CD4-positive, alpha-beta memory T cell (primary cell): ENCODE measurements around the gene ARMC9. TPM values are rescaled to one million over a fixed set of nuclear protein-coding genes. Genes with fewer than 3 reads are reported as not detected.

Experiments
- CTCF ChIA-PET: fragments of 350-600 bp; sonication (Branson Sonifier 250); formaldehyde crosslinking; loops from one replicate; lab custom pipeline; 2021; ENCODE audit warnings: inconsistent platforms; ENCODE audit not compliant: partially characterized antibody; lab: Charles Lee
- POLR2A ChIA-PET: fragments of 350-600 bp; sonication (Branson Sonifier 250); formaldehyde crosslinking; loops from one replicate; lab custom pipeline; 2021; ENCODE audit not compliant: partially characterized antibody; lab: Charles Lee
- DNase-seq, 5 donors: peaks; one replicate each; pipeline versions ENCODE4 v3.0.0 to v3.0.0-alpha.2; 2020 to 2022; ENCODE audit warnings: mixed read lengths in 1 of 5
- H3K27ac ChIP-seq: one replicate; pipeline ENCODE4 v1.7.0; 2013; ENCODE audit warnings: low read depth, low read length
- H3K27me3 ChIP-seq: 2 replicates; pipeline ENCODE4 v1.7.0; 2013; ENCODE audit warnings: mild to moderate bottlenecking, low read length, moderate library complexity; ENCODE audit not compliant: insufficient read depth
- H3K36me3 ChIP-seq: 2 replicates; pipeline ENCODE4 v1.7.0; 2013; ENCODE audit warnings: mild to moderate bottlenecking, low read length, moderate library complexity; ENCODE audit not compliant: insufficient read depth
- H3K4me1 ChIP-seq: 2 replicates; pipeline ENCODE4 v1.7.0; 2013; ENCODE audit warnings: mild to moderate bottlenecking, low read length, moderate library complexity; ENCODE audit not compliant: insufficient read depth
- H3K4me3 ChIP-seq, 2 donors: one replicate each; pipeline ENCODE4 v1.7.0; 2013; ENCODE audit warnings: low read length in 2 of 2, mild to moderate bottlenecking in 1 of 2
- H3K9me3 ChIP-seq, 2 donors: one replicate each; pipeline ENCODE4 v1.7.0; 2013; ENCODE audit warnings: low read length in 2 of 2, control low read depth in 1 of 2; ENCODE audit not compliant: control insufficient read depth in 1 of 2
- H3K27ac Mint-ChIP-seq, 7 donors: one replicate each; pipeline ENCODE4 v1.8.0; 2020 to 2021; ENCODE audit warnings: mixed read lengths in 7 of 7, mild to moderate bottlenecking in 6 of 7, inconsistent platforms in 3 of 7, moderate library complexity in 3 of 7
- H3K27me3 Mint-ChIP-seq, 2 donors: one replicate each; pipeline ENCODE4 v1.8.0; 2020 to 2021; ENCODE audit warnings: mixed read lengths in 2 of 2
- H3K36me3 Mint-ChIP-seq, 2 donors: one replicate each; pipeline ENCODE4 v1.8.0; 2020 to 2021; ENCODE audit warnings: mixed read lengths in 2 of 2, inconsistent platforms in 1 of 2, mild to moderate bottlenecking in 1 of 2
- H3K4me1 Mint-ChIP-seq, 4 donors: one replicate each; pipeline ENCODE4 v1.8.0; 2020 to 2021; ENCODE audit warnings: mixed read lengths in 4 of 4, mild to moderate bottlenecking in 1 of 4
- H3K4me3 Mint-ChIP-seq, 8 donors: one replicate each; pipeline ENCODE4 v1.8.0; 2020 to 2021; ENCODE audit warnings: mixed read lengths in 8 of 8, mild to moderate bottlenecking in 7 of 8, moderate library complexity in 6 of 8, inconsistent platforms in 3 of 8
- H3K9me3 Mint-ChIP-seq, 8 donors: one replicate each; pipeline ENCODE4 v1.8.0; 2020 to 2021; ENCODE audit warnings: mixed read lengths in 8 of 8, mild to moderate bottlenecking in 5 of 8, inconsistent platforms in 3 of 8, moderate library complexity in 1 of 8
- intact Hi-C: fragments of 100-400 bp; cut with micrococcal nuclease; formaldehyde crosslinking; loops from one replicate; pipeline ENCODE4 v1.15.1; 2023
- polyA plus RNA-seq, 2 donors: library from polyadenylated mRNA; unstranded; fragments of 300-500 nt; fragmentation: Illumina TruSeq; gene quantifications; one replicate each; pipeline ENCODE4 v1.2.3, GENCODE V29; 2021
- total RNA-seq, 2 experiments: library from RNA; stranded (reverse); gene quantifications; one replicate each; pipeline ENCODE4 v1.2.3, GENCODE V29; 2021

ARMC9 gene
- total and polyA plus RNA-seq, 4 experiments from 2014 or later: 0.50 to 1.4 (median 1.1) TPM; not detected in 1

DNA sequence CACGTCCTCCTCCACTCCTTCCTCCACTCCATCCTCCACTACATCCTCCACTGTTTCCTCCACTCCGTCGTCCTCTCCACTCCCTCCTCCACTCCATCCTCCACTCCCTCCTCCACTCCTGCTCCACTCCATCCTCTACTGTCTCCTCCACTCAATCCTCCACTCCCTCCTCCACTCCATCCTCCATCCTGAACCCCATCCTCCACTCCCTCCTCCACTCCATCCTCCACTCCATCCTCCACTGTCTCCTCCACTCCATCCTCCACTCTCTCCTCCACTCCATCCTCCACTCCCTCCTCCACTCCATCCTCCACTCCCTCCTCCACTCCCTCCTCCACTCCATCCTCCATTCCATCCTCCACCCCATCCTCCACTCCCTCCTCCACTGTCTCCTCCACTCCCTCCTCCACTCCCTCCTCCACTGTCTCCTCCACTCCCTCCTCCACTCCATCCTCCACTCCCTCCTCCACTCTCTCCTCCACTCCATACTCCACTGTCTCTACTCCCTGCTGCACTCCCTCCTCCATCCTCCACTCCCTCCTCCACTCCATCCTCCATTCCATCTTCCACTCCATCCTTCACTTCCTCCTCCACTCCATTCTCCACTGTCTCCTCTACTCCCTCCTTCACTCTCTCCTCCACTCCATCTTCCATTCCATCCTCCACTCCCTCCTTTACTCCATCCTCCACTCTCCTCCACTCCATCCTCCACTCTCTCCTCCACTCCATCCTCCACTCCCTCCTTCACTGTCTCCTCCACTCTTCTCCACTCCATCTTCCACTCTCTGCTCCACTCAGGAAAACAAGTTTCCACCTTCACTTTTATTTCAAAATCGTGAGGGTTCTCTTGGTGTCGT is 182.8 kb downstream of the ARMC9 start:
- Mint-ChIP-seq H3K27ac (peak overlapping the region in 1 of 7 donors; percentile 75), H3K4me1 (no peaks in the 10 kb centered on the region), H3K36me3 (no peaks in the 10 kb centered on the region), H3K27me3 (peaks cover 3 to 6% of the 10 kb centered on the region in 2 donors), H3K4me3 (peak overlapping the region in 1 of 8 donors; percentile 36), H3K9me3 (peaks cover 0 to 14% (median 10%) of the 10 kb centered on the region in 8 donors)
- Histone ChIP-seq H3K4me1 (no peaks in the 10 kb centered on the region), H3K27me3 (no peaks in the 10 kb centered on the region), H3K4me3 (no peak overlapping the region), H3K9me3 (no peaks in the 10 kb centered on the region), H3K27ac (no peak overlapping the region), H3K36me3 (no peaks in the 10 kb centered on the region)
- intact Hi-C loops: no loop called here
- DNase-seq: no peak
- CTCF ChIA-PET: no interaction called here
- POLR2A ChIA-PET: no interaction called here

DNA sequence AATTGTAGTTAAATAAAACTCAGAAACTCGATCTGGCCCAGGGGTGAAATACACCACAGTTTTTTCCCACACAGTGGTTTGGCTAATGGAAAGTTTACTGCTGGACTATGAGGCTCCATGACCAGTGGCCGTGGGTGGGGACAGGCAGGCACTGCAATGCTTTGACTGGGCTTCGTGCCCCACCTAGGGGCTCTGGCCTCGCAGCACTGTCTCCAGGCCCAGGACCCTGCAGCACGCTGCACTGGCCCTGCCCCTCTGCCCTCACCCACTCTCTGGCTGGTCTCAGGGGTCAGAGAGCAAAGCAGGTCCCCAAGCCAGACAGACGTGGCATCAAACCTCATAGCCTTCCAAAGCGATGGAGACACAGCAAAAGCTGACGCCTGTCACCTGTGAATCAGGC is 183.7 kb downstream of the ARMC9 start:
- no peaks in the 10 kb centered on the region for H3K4me1 Mint-ChIP-seq
- no peak for DNase-seq
- Histone ChIP-seq H3K4me3 (no peak overlapping the region), H3K27ac (no peak overlapping the region), H3K4me1 (no peaks in the 10 kb centered on the region), H3K9me3 (no peaks in the 10 kb centered on the region), H3K36me3 (no peaks in the 10 kb centered on the region), H3K27me3 (no peaks in the 10 kb centered on the region)
- intact Hi-C loops: no loop called here
- H3K27ac Mint-ChIP-seq: no peak overlapping the region
- H3K36me3 Mint-ChIP-seq: no peaks in the 10 kb centered on the region
- peaks cover 0 to 14% (median 10%) of the 10 kb centered on the region in 8 donors for H3K9me3 Mint-ChIP-seq
- H3K4me3 Mint-ChIP-seq: no peak overlapping the region
- H3K27me3 Mint-ChIP-seq: peaks cover 1 to 3% of the 10 kb centered on the region in 2 donors
- ChIA-PET POLR2A (no interaction called here), CTCF (no interaction called here)

DNA sequence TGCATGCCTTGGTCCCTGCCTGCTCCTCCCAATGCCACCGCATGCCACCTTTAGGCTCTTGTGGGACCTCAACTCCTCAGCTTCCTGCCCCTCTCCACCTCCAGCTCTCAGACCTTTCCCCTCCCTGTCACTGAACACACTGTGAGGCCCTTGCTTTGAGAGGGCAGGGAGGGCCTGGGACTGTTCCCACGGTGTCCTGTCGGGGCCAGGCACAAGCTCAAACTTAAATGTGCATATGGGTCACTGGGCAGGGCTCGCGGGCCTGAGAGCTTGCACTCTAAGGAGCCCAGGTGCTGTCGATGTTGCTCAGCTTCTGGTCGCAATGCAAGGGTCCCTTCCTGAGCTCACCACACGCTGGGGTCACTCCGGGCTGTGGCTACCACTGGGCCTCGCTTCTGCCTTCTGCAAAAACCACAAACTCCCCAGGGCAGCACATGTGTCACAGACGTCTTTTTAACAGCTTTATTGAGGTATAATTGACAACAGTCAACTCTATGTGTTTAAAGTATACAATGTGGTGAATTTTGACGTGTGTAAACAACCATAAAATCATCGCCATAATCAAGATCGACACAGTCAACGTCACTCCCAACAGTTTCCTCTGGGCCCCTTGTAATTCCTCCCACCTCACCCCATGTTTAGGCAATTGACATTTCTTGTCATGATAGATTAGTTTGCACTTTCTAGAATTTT is 185.1 kb downstream of the ARMC9 start:
- Mint-ChIP-seq H3K4me1 (no peaks in the 10 kb centered on the region), H3K27ac (peak overlapping the region in 1 of 7 donors; percentile 53), H3K4me3 (no peak overlapping the region), H3K9me3 (peaks cover 0 to 14% (median 10%) of the 10 kb centered on the region in 8 donors), H3K36me3 (no peaks in the 10 kb centered on the region), H3K27me3 (peaks cover 2 to 3% of the 10 kb centered on the region in 2 donors)
- no peak for DNase-seq
- CTCF ChIA-PET: no interaction called here
- no peaks in the 10 kb centered on the region for H3K4me1 ChIP-seq
- POLR2A ChIA-PET: no interaction called here
- no peak overlapping the region for H3K27ac ChIP-seq
- no peak overlapping the region for H3K4me3 ChIP-seq
- H3K9me3 ChIP-seq: no peaks in the 10 kb centered on the region
- intact Hi-C loops: no loop called here
- no peaks in the 10 kb centered on the region for H3K27me3 ChIP-seq
- H3K36me3 ChIP-seq: no peaks in the 10 kb centered on the region

DNA sequence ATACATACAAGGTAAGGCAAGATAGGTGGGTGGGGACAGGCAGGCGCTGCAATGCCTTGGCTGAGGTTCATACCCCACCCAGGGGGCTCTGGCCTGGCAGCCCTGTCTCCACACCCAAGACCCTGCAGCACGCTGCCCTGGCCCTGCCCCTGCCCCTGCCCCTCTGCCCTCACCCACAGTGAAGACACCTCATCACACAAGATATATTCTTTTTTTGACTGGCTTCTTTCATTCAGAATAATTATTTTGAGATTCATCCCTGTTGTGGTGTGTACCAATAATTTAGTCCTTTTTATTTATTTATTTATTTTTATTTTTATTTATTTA is 185.6 kb downstream of the ARMC9 start:
- no peaks in the 10 kb centered on the region for H3K9me3 ChIP-seq
- no peaks in the 10 kb centered on the region for H3K4me1 ChIP-seq
- Mint-ChIP-seq H3K4me3 (no peak overlapping the region), H3K27me3 (peaks cover 2 to 3% of the 10 kb centered on the region in 2 donors), H3K27ac (peak overlapping the region in 1 of 7 donors; percentile 53), H3K36me3 (no peaks in the 10 kb centered on the region), H3K9me3 (peaks cover 0 to 14% (median 10%) of the 10 kb centered on the region in 8 donors), H3K4me1 (no peaks in the 10 kb centered on the region)
- H3K27ac ChIP-seq: no peak overlapping the region
- no peak overlapping the region for H3K4me3 ChIP-seq
- H3K27me3 ChIP-seq: no peaks in the 10 kb centered on the region
- CTCF ChIA-PET: no interaction called here
- POLR2A ChIA-PET: no interaction called here
- intact Hi-C loops: no loop called here
- no peaks in the 10 kb centered on the region for H3K36me3 ChIP-seq
- DNase-seq: no peak

DNA sequence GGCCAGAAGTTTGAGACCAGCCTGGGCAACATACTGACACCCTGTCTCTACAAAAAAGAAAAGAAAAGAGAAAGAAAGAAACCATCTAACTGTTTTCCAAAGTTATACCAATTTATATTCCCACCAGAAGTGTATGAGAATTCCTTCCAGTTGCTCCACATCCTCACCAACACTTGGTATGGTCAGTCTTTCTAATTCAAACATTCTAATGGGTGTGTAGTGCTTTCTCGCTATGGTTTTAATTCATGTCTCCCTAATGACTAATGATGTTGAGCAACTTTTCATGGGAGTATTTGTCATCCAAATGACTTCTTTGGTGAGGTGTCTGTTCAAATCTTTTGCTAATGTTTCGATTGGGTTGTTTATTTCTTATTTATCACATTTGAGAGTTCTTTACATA is 186.5 kb downstream of the ARMC9 start:
- peaks cover 2 to 3% of the 10 kb centered on the region in 2 donors for H3K27me3 Mint-ChIP-seq
- no peak overlapping the region for H3K27ac Mint-ChIP-seq
- H3K36me3 ChIP-seq: no peaks in the 10 kb centered on the region
- no peaks in the 10 kb centered on the region for H3K9me3 ChIP-seq
- no peak for DNase-seq
- H3K27me3 ChIP-seq: no peaks in the 10 kb centered on the region
- H3K9me3 Mint-ChIP-seq: peaks cover 0 to 14% (median 10%) of the 10 kb centered on the region in 8 donors
- H3K36me3 Mint-ChIP-seq: no peaks in the 10 kb centered on the region
- H3K4me3 ChIP-seq: no peak overlapping the region
- no peaks in the 10 kb centered on the region for H3K4me1 ChIP-seq
- ChIA-PET POLR2A (no interaction called here), CTCF (no interaction called here)
- H3K4me1 Mint-ChIP-seq: no peaks in the 10 kb centered on the region
- no peak overlapping the region for H3K27ac ChIP-seq
- intact Hi-C loops: no loop called here
- no peak overlapping the region for H3K4me3 Mint-ChIP-seq

DNA sequence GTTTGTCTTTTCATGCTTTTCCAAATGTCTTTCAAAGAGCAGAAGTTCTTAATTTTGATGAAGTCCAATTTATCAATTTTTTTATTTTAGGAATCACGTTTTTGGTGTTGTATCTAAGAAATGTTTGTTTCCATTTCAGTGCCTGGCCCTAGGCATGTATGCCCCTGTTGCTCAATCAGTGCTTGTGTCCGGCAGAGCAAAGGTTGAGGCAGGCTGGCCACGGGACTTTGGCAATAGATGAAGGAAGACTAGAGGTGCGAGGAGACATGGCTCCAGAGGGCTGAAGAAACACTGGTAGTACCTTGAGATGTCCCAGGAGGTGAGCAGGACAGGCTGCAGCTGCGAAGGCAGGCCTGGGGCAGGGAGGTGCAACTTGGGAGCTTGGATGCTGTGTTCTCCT is 187.0 kb downstream of the ARMC9 start:
- no peaks in the 10 kb centered on the region for H3K9me3 ChIP-seq

DNA sequence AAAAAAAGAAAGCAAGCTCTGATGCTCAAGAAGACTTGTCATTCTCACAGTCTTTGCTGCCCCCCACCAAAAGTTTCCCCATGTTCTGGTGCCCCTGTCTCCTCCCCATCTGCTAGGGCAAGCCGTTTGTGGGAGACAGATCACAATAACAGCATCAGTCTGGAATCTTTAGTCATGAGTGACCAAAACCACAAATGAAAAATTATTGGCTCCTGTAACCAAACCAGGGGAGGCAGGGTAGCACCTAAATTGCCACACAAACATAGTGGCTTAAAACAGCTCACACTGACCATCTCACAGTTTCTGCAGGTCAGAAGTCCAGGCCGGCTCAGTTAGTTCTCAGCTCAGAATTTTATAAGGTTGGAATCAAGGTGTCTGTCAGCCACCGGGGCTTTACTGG is 188.0 kb downstream of the ARMC9 start:
- intact Hi-C loops: no loop called here
- H3K9me3 ChIP-seq: no peaks in the 10 kb centered on the region
- Mint-ChIP-seq H3K4me1 (no peaks in the 10 kb centered on the region), H3K9me3 (peaks cover 0 to 14% (median 10%) of the 10 kb centered on the region in 8 donors), H3K27ac (no peak overlapping the region), H3K36me3 (no peaks in the 10 kb centered on the region), H3K27me3 (peaks cover 3 to 5% of the 10 kb centered on the region in 2 donors), H3K4me3 (no peak overlapping the region)
- POLR2A ChIA-PET: no interaction called here
- H3K4me1 ChIP-seq: no peaks in the 10 kb centered on the region
- no peak overlapping the region for H3K27ac ChIP-seq
- H3K36me3 ChIP-seq: no peaks in the 10 kb centered on the region
- no peaks in the 10 kb centered on the region for H3K27me3 ChIP-seq
- no peak overlapping the region for H3K4me3 ChIP-seq
- CTCF ChIA-PET: no interaction called here
- no peak for DNase-seq

More for the DNA sequence above, 187.0 kb downstream of the ARMC9 start:
- Mint-ChIP-seq H3K4me3 (no peak overlapping the region), H3K9me3 (peaks cover 0 to 14% (median 10%) of the 10 kb centered on the region in 8 donors), H3K27ac (no peak overlapping the region), H3K36me3 (no peaks in the 10 kb centered on the region), H3K4me1 (no peaks in the 10 kb centered on the region), H3K27me3 (peaks cover 2 to 3% of the 10 kb centered on the region in 2 donors)
- POLR2A ChIA-PET: no interaction called here
- no peak for DNase-seq
- CTCF ChIA-PET: no interaction called here
- H3K36me3 ChIP-seq: no peaks in the 10 kb centered on the region
- no peaks in the 10 kb centered on the region for H3K4me1 ChIP-seq
- H3K4me3 ChIP-seq: no peak overlapping the region
- no peak overlapping the region for H3K27ac ChIP-seq
- intact Hi-C loops: no loop called here
- no peaks in the 10 kb centered on the region for H3K27me3 ChIP-seq
